Mononuclear cell (primary cell): ENCODE measurements around the gene TM9SF2. TPM values are rescaled to one million over a fixed set of nuclear protein-coding genes. Genes with fewer than 3 reads are reported as not detected.
"Not testable (repeated sequence)": the region's sequence is repeated elsewhere in the genome, so short reads cannot be mapped to it uniquely, and the experiment has no call there.

Experiments
- H3K27me3 ChIP-seq: 2 replicates; pipeline ENCODE4 v1.6.0; 2011; ENCODE audit warnings: low read length, control low read depth; ENCODE audit not compliant: insufficient read depth
- H3K4me1 ChIP-seq: 2 replicates; pipeline ENCODE4 v1.5.1; 2011; ENCODE audit warnings: mild to moderate bottlenecking, low read length, control low read depth; ENCODE audit not compliant: insufficient read depth
- H3K4me3 ChIP-seq: 2 replicates; pipeline ENCODE4 v1.5.1; 2011; ENCODE audit warnings: mild to moderate bottlenecking, low read length, moderate library complexity
- H3K9me3 ChIP-seq: 2 replicates; pipeline ENCODE4 v1.5.1; 2011; ENCODE audit warnings: low read depth, mild to moderate bottlenecking, control low read depth, low read length
- total RNA-seq: library from RNA; depleted of rRNA; stranded (reverse); fragments of >200 nt; gene quantifications from one replicate; pipeline ENCODE4 v1.2.3, GENCODE V29; 2012

TM9SF2 gene
- total RNA-seq, 1 donor = 78.6 TPM

DNA sequence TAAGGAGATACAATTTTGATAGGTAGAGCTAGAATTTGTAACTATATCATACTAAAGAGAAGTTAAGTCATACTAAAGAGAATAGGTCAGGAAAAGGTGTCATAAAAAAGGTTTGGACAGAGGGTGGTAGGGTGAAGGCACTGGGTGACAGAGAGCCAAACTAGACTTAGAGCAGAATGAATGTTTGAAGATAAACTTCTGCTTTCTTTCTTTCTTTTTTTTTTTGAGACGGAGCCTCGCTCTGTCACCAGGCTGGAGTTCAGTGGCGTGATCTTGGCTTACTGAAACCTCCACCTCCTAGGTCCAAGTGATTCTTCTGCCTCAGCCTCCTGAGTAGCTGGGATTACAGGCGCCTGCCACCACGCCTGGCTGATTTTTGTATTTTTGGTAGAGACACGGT is 44.1 kb downstream of the TM9SF2 start:
- Histone ChIP-seq H3K4me1 (peaks cover 23% of the 10 kb centered on the region), H3K4me3 (no peak overlapping the region), H3K27me3 (no peaks in the 10 kb centered on the region), H3K9me3 (no peaks in the 10 kb centered on the region)

DNA sequence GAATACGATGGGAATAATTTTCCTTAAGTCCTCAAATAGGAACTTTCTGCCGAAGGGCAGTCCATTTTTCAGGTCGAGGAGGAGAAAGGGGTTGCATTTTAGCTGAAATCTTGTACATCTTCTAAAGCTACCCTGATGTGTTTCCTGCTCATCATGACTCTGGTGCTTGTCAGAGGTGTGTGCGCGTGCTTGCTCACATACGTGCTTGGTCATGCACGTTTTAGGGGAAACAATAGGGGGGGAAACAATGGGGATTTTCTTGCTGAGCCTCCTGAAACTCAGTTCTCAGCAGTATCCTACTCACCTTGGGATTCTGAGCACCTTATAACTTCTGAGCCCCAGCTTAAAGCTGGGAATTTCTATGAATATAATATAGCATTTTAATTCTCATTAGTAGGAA is 44.7 kb downstream of the TM9SF2 start:
- Histone ChIP-seq H3K4me3 (no peak overlapping the region), H3K27me3 (no peaks in the 10 kb centered on the region), H3K9me3 (no peaks in the 10 kb centered on the region), H3K4me1 (peaks cover 23% of the 10 kb centered on the region)

- peaks cover 21% of the 10 kb centered on the region for H3K4me1 ChIP-seq
- H3K9me3 ChIP-seq = no peaks in the 10 kb centered on the region
- no peaks in the 10 kb centered on the region for H3K27me3 ChIP-seq
Observed at GRCh38 chr13:99546878-99547277, 45.6 kb downstream of the TM9SF2 start.

DNA sequence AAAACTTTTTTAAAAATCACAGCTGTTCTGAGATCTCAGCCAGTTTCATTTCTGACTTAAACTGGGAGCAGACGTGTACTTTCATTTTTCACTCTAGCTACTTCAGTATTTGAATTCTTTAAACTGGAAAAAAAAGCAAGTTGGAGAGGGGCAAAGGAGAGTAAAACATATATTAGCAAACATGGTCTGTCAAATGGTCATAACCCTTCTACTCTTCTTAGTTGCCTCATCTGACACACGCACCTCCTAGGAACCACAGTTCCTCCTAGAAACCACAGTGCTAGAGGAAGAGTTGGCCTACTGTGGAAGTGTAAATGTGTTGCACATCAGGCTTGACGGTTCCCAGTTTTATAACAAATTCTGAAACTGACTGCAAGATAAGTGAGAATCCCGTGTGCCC is 47.2 kb downstream of the TM9SF2 start:
- no peak overlapping the region for H3K4me3 ChIP-seq
- H3K4me1 ChIP-seq = peaks cover 8% of the 10 kb centered on the region
- H3K9me3 ChIP-seq = no peaks in the 10 kb centered on the region
- H3K27me3 ChIP-seq = no peaks in the 10 kb centered on the region

More at GRCh38 chr13:99546878-99547277, 45.6 kb downstream of the TM9SF2 start:
- no peak overlapping the region for H3K4me3 ChIP-seq

DNA sequence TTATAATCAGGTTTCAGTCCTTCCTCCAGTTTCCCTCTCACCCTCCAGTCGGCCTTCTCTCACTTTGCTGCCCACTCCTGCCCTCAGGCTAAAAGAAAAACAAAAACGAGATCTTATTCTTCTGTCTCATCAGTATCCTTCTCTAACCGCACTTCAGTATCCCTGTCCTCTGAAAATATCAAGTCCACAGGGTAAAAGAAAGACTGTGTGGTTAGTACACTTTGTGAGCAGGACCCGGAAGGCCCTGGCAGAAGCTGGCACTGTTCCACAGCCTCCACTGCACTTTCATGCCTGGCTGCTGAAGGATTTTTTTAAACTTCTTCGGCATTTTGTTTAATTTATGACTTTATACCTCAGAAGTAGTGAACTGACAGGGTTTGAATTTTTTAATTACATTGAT is 51.8 kb downstream of the TM9SF2 start:
- no peak overlapping the region for H3K4me3 ChIP-seq
- no peaks in the 10 kb centered on the region for H3K9me3 ChIP-seq
- H3K27me3 ChIP-seq = no peaks in the 10 kb centered on the region
- H3K4me1 ChIP-seq = peaks cover 6% of the 10 kb centered on the region

DNA sequence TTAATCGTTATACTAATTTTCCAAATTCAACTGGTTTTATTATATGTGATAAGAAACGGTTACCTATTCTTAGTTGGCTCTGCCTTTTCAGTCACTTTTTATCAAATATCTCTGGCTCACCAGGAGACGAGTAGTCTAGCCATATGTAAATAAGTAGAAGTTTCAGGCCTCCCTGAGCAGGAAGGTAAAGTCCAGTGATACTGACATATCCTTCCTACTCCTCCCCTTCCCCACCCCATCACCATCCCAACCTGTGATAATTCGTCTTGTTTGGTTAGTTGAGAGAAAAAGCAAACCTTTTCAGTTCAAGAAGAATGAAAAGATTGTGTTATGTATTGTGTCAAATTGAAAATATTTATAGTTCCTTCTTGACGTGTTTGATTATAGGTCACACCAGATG is 53.9 kb downstream of the TM9SF2 start:
- Histone ChIP-seq H3K4me3 (no peak overlapping the region), H3K27me3 (no peaks in the 10 kb centered on the region), H3K9me3 (no peaks in the 10 kb centered on the region), H3K4me1 (no peaks in the 10 kb centered on the region)

DNA sequence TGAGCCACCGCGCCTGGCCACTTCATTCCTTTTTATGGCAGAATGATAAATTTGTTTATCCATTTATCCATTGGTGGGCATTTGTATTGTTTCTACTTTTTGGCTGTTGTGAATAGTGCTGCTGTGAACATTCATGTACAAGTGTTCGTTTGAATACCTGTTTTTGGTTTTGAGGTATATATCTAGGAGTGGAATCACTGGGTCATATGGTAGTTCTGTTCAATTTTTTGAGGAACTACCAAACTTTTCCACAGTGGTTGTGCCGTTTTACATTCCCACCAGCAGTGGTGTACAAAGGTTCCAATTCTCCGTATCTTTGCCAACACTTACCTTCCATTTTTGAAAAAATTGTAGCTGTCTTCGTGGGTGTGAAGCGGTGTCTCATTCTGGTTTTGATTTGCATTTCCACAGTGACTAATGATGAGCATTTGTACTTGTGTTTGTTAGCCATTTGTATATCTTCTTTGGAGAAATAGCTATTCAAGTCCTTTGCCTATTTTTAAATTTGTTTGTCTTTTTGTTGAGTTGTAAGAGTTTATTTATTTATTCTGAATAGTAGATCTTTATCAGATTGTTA is 55.7 kb downstream of the TM9SF2 start:
- Histone ChIP-seq H3K27me3 (no peaks in the 10 kb centered on the region), H3K4me3 (no peak overlapping the region), H3K4me1 (no peaks in the 10 kb centered on the region), H3K9me3 (no peaks in the 10 kb centered on the region)

DNA sequence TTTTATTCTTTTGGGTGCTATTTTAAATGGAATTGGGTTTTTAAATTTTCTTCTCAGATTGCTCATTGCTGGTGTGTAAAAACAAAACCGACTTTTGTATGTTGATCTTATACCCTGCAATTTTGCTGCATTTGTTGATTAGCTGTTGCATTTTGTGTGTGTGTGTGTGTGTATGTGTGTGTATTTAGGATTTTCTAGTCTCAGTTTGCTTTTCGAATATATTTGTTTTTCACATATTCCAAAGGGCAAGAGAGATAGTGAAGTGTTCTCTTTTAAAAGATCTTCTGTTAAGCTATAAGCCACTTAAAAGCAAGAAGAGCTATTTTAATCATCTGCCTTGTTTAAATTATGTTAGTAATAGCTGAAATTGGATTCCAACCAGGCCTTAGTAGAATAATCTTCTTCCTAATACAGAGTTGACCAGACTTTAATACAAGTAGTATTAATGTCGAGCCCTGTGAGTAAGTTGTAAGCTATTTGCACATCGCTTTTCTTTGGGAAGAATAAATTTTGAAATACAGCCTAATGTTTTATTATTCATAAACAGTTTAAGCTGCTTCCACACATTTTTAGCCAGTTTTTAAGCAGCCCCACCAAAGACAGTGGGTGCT is 57.4 kb downstream of the TM9SF2 start:
- Histone ChIP-seq H3K27me3 (no peaks in the 10 kb centered on the region), H3K4me1 (no peaks in the 10 kb centered on the region), H3K9me3 (no peaks in the 10 kb centered on the region), H3K4me3 (no peak overlapping the region)

DNA sequence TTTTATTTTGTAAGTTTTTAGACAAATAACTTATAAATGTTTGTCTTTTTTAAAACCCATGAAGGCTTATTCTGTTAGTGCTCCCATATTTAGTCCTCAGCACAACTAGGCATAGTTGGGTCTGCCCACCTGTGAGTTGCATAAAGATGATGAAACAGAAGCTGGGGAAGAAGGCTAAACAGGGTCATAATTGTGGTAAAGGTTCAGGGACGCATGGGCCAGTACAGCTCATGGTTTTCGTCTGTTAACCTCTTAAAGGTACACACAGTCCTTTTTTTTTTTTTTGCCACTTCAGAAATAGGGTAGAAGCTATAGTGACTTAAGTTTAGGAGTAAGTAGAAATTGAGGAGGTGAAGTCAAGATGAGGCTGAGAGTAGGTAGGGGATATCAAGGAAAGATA is 58.3 kb downstream of the TM9SF2 start:
- H3K4me1 ChIP-seq = no peaks in the 10 kb centered on the region
- H3K4me3 ChIP-seq = no peak overlapping the region

GRCh38 chr13:99563404-99563803 is 62.1 kb downstream of the TM9SF2 start:
- Histone ChIP-seq H3K4me3 (no peak overlapping the region), H3K4me1 (no peaks in the 10 kb centered on the region), H3K27me3 (no peaks in the 10 kb centered on the region), H3K9me3 (no peaks in the 10 kb centered on the region)

More for the DNA sequence above, 58.3 kb downstream of the TM9SF2 start:
- H3K9me3 ChIP-seq = no peaks in the 10 kb centered on the region
- H3K27me3 ChIP-seq = no peaks in the 10 kb centered on the region

DNA sequence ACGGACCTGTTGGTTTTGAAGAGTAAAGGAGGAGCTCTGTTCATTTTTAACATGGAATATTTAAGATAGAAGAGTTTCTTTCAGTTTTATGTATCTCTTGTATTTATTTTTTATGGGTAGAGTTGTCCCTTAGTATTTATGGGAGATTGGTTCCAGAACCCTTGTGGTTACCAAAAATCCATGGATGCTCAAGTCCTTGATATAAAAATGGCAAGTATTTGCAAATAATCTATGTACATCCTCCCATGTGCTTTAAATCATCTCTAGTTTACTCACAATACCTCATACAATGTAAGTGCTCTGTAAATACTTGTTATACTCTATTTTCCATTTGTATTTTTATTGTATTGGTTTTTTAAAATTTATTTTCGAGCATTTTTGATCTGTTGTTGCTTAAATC is 63.1 kb downstream of the TM9SF2 start:
- Histone ChIP-seq H3K4me3 (no peak overlapping the region), H3K27me3 (no peaks in the 10 kb centered on the region), H3K4me1 (no peaks in the 10 kb centered on the region), H3K9me3 (peaks cover 4% of the 10 kb centered on the region)

DNA sequence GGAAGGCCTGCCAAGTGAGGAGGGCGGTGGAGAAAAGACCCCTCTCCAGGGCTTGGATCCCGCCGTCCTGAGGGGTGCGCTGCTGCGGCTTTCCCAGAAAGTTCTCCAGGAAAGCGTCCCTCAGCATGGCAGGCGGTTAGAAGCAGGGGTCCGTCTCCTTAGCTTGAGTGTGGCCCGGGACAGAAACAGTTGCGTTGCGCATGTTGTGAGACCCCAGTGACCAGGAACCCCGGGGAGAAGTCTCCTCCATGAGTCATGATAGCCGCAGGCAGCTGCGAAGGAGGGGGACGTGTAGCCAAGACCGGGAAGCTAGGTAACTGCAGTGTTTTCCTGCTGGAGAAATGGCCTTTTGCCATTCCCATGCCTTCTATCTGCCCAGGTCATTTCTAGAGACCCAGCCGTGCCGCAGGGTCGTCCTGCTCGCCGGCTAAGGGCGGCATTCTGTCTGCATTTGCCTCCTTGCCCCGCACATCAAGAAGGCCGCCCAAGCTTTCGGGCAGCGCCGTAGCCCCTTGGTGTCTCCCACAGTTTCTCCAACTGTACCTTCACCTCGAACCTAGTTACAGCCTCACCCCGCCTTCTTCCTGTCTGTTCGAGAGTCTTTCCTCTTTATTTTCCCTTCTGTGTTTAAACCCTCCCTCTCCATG is 64.3 kb downstream of the TM9SF2 start:
- H3K4me3 ChIP-seq = no peak overlapping the region
- H3K4me1 ChIP-seq = no peaks in the 10 kb centered on the region
- H3K27me3 ChIP-seq = no peaks in the 10 kb centered on the region
- peaks cover 4% of the 10 kb centered on the region for H3K9me3 ChIP-seq

GRCh38 chr13:99566125-99567083 is 65.1 kb downstream of the TM9SF2 start:
- no peak overlapping the region for H3K4me3 ChIP-seq
- H3K9me3 ChIP-seq = peaks cover 4% of the 10 kb centered on the region
- H3K4me1 ChIP-seq = no peaks in the 10 kb centered on the region
- H3K27me3 ChIP-seq = no peaks in the 10 kb centered on the region

DNA sequence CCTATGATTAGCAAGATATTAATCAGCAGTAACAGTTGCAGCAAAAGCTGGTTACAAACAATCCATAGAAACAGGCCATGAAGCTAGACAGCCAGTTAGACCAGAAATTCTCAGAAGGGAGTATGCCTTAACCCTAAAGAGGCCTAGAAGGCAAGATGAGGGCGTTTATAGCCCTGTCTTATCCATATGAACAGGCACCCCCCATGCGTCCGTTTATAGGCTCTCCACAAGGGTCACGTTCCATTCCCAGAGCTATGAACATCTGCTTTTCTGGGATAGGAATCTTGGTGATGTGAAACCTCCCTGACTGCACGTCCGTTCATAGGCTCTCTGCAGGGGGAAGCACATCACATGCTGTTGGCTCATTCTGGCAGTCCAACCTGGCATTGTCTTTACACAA is 67.6 kb downstream of the TM9SF2 start:
- not testable (repeated sequence) for H3K27me3 ChIP-seq, H3K4me1 ChIP-seq, H3K9me3 ChIP-seq, H3K4me3 ChIP-seq

GRCh38 chr13:99572131-99572530 is 70.9 kb downstream of the TM9SF2 start:
- H3K27me3 ChIP-seq = no peaks in the 10 kb centered on the region
- H3K9me3 ChIP-seq = peaks cover 4% of the 10 kb centered on the region
- no peak overlapping the region for H3K4me3 ChIP-seq
- no peaks in the 10 kb centered on the region for H3K4me1 ChIP-seq
